ENCODE results near the gene SPON1.

- TF ChIP-seq EZH2 (IDR thresholded peaks at IDR 0.05) (no peak), POLR2AphosphoS5 (IDR thresholded peaks at IDR 0.05; ENCODE audit: borderline replicate concordance, low read depth, low read length) (no peak)
Measured at GRCh38 chr11:14061721-14062120, 99.2 kb downstream of the SPON1 start.

All from SK-N-MC (cell line).